Ishikawa (cell line): ENCODE measurements around the gene NR1H2.

Experiments used
- CEBPB ChIP-seq: IDR thresholded peaks from 2 replicates; pipeline ENCODE4 v1.6.1; 2012
- CREB1 ChIP-seq: IDR thresholded peaks from 2 replicates; pipeline ENCODE4 v1.6.1; 2012; ENCODE audit warnings: low read depth
- EP300 ChIP-seq: IDR thresholded peaks from 2 replicates; pipeline ENCODE4 v1.6.1; 2012; ENCODE audit warnings: borderline replicate concordance
- FOXM1 ChIP-seq: IDR thresholded peaks from 2 replicates; pipeline ENCODE4 v1.6.1; 2012; ENCODE audit warnings: low read depth, borderline replicate concordance
- MAX ChIP-seq: IDR thresholded peaks from 2 replicates; pipeline ENCODE4 v1.6.1; 2012
- NFIC ChIP-seq: IDR thresholded peaks from 2 replicates; pipeline ENCODE4 v1.6.1; 2012
- REST ChIP-seq: IDR thresholded peaks from 2 replicates; pipeline ENCODE4 v1.6.1; 2012; ENCODE audit warnings: low read depth, mild to moderate bottlenecking
- TCF12 ChIP-seq: IDR thresholded peaks from 2 replicates; pipeline ENCODE4 v1.6.1; 2012; ENCODE audit warnings: low read depth
- ZBTB7A ChIP-seq: IDR thresholded peaks from 2 replicates; pipeline ENCODE4 v1.6.1; 2012; ENCODE audit warnings: low read depth

- no peak for TF ChIP-seq EP300
- no peak for TF ChIP-seq CEBPB
- no peak for TF ChIP-seq ZBTB7A
- no peak for TF ChIP-seq REST
- no peak for TF ChIP-seq NFIC
- TF ChIP-seq MAX: no peak
- no peak for TF ChIP-seq CREB1
- TF ChIP-seq FOXM1: no peak
- TF ChIP-seq TCF12: no peak
These were observed 30.0 kb downstream of the NR1H2 start for GRCh38 chr19:50406156-50406820.
